Measurements from ENCODE around the gene CPZ. TPM values are rescaled to one million over a fixed set of nuclear protein-coding genes. Genes with fewer than 3 reads are reported as not detected.

CPZ gene
- total and polyA plus RNA-seq, 10 of the 15 experiments (the other 5 are each of a cell fraction or from before 2014, with no cell fraction given), result not detected

DNA sequence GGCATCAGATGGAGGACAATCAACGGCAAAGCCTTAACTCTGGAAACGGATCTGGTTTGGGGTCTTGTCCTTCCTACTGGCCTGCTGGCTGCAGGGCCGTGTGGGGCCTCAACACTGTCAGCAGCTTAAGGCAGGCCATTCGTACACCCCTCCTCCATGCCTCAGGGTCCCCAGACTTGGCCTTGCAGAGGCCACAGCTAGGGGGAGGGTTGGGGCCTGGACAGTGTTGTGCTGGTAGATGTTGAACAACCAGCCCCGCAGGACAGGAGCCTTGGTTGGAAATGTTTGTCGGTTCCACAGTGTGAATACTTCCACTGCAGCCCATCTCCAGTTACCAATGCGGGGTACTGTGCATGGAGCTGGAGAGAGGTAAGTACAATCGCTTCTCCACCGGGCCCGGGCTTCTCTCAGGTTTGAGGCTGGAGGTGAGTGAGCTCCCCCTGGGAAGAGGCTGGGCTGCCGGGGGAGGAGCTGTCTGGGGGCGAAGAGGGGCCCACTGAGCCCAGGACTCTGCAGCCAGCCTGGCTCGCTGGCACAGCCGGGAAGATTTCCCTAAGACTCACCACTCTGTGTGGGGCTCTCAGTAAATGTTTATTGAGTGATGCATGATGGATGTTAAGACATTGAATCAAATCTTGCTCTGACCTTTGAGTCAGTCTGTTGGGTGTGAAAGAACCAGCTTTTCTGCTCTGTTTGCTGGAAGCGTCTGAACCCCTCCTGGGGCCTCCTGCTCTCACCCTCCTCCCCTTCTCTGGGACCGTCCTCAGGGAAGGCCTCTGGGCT is 32.1 kb upstream of the CPZ start:
- H3K4me1 ChIP-seq (ENCODE audit: control insufficient read depth, insufficient read depth, low read length), result no peaks in the 10 kb centered on the region
- ChIA-PET SMC1A (ENCODE audit: uncharacterized antibody, unreplicated experiment) (no interaction called here), CTCF (no interaction called here), RAD21 (ENCODE audit: unreplicated experiment) (interaction anchor here (0.6 kb wide), 1 partner anchor 134 kb away, joined by 3 read pairs; no protein-coding TSS in a partner anchor), POLR2A (no interaction called here)
- no peak overlapping the region for H3K4me3 ChIP-seq
- ATAC-seq, result no peak
- no peak overlapping the region for H3K27ac ChIP-seq (ENCODE audit: control insufficient read depth, insufficient read depth)
- in situ Hi-C loops (cut with MboI), result no loop called here
- no TSS peak for BruUV-seq (replicated peaks)
- H3K27me3 ChIP-seq (replicated peaks in 1 of 2; ENCODE audit: control insufficient read depth in 2 of 2, insufficient read depth in 2 of 2, low read length in 1 of 2), result no peaks in the 10 kb centered on the region
- H3K36me3 ChIP-seq (ENCODE audit: control insufficient read depth in 2 of 2, insufficient read depth in 2 of 2, low read length in 1 of 2), result no peaks in the 10 kb centered on the region
- TF ChIP-seq ZZZ3 (IDR thresholded peaks at IDR 0.05; ENCODE audit: control insufficient read depth, insufficient read length, low read depth) (no peak), RAD51 (IDR thresholded peaks at IDR 0.05) (no peak), MEF2A (IDR thresholded peaks at IDR 0.05; ENCODE audit: insufficient read depth, low read depth, low read length) (no peak), NFIC (IDR thresholded peaks at IDR 0.05; ENCODE audit: low read depth, low read length) (no peak), NR2C1 (IDR thresholded peaks at IDR 0.05) (no peak)
- H3K4me2 ChIP-seq (ENCODE audit: control insufficient read depth, insufficient read depth), result no peak overlapping the region
- FAIRE-seq, result no peak
- H2AFZ ChIP-seq (ENCODE audit: control insufficient read depth, low read depth, low read length), result no peak overlapping the region
- H4K20me1 ChIP-seq (ENCODE audit: control insufficient read depth, insufficient read depth), result no peaks in the 10 kb centered on the region
- 48% methylated on average over 16 of the region's 16 CpGs for WGBS (ENCODE audit: insufficient coverage, insufficient replicate concordance, low lambda C conversion rate, missing lambda C conversion rate)
- H3K79me2 ChIP-seq (ENCODE audit: control insufficient read depth, insufficient read depth, low read length), result no peaks in the 10 kb centered on the region
- H3K9ac ChIP-seq (ENCODE audit: control insufficient read depth, insufficient read depth, low read length), result no peak overlapping the region
- H3K9me3 ChIP-seq (replicated peaks; ENCODE audit: control insufficient read depth, insufficient read depth, low read length), result no peaks in the 10 kb centered on the region
- intact Hi-C loops (cut with micrococcal nuclease; ENCODE audit: unreplicated experiment), result no loop called here
- DNase-seq (ENCODE audit: low read depth, low spot score), result no peak

DNA sequence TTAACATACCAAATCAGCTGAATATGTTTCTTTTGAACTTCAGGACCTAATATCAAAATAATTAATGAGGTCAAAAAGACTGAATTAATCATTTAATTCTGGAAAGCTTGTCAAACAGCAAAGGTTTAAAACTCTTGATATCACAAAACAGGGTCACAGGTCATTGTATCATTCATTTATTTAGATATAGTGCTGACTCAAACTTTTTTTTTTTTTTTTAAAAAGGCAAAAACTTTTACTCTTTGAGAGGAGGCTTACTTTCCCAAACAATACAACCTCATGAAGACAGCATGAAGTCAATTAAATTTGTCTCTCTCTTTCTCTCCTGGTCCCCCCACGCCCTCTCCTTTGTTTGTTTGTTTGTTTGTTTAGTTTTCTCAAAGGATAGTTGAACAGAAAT is 28.0 kb upstream of the CPZ start:
- 0% methylated on average over 1 of the region's 1 CpG for WGBS (ENCODE audit: insufficient coverage, insufficient replicate concordance, low lambda C conversion rate, missing lambda C conversion rate)
- in situ Hi-C loops (cut with MboI) (no loop called here), intact Hi-C loops (cut with micrococcal nuclease; ENCODE audit: unreplicated experiment) (no loop called here)
- RAD21 ChIA-PET (ENCODE audit: unreplicated experiment), result no interaction called here
- ATAC-seq (no peak), DNase-seq (ENCODE audit: low read depth, low spot score) (no peak), FAIRE-seq (no peak)
- POLR2A ChIA-PET, result no interaction called here
- TF ChIP-seq, protein P1, sequence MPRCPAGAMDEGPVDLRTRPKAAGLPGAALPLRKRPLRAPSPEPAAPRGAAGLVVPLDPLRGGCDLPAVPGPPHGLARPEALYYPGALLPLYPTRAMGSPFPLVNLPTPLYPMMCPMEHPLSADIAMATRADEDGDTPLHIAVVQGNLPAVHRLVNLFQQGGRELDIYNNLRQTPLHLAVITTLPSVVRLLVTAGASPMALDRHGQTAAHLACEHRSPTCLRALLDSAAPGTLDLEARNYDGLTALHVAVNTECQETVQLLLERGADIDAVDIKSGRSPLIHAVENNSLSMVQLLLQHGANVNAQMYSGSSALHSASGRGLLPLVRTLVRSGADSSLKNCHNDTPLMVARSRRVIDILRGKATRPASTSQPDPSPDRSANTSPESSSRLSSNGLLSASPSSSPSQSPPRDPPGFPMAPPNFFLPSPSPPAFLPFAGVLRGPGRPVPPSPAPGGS (IDR thresholded peaks at IDR 0.05; ENCODE audit: borderline replicate concordance, insufficient read depth, low read depth, low read length, poor library complexity, severe bottlenecking), result no peak
- no peak for TF ChIP-seq BACH1 (IDR thresholded peaks at IDR 0.05; ENCODE audit: borderline replicate concordance)
- H3K9ac ChIP-seq (ENCODE audit: control insufficient read depth, insufficient read depth, low read length), result no peak overlapping the region
- no peak overlapping the region for H2AFZ ChIP-seq (ENCODE audit: control insufficient read depth, low read depth, low read length)
- H3K27me3 ChIP-seq (replicated peaks in 1 of 2; ENCODE audit: control insufficient read depth in 2 of 2, insufficient read depth in 2 of 2, low read length in 1 of 2), result no peaks in the 10 kb centered on the region
- H3K27ac ChIP-seq (ENCODE audit: control insufficient read depth, insufficient read depth), result no peak overlapping the region
- CTCF ChIA-PET, result no interaction called here
- no peaks in the 10 kb centered on the region for H3K36me3 ChIP-seq (ENCODE audit: control insufficient read depth in 2 of 2, insufficient read depth in 2 of 2, low read length in 1 of 2)
- H3K4me3 ChIP-seq, result no peak overlapping the region
- no peaks in the 10 kb centered on the region for H3K4me1 ChIP-seq (ENCODE audit: control insufficient read depth, insufficient read depth, low read length)
- H4K20me1 ChIP-seq (ENCODE audit: control insufficient read depth, insufficient read depth), result no peaks in the 10 kb centered on the region
- SMC1A ChIA-PET (ENCODE audit: uncharacterized antibody, unreplicated experiment), result no interaction called here
- H3K79me2 ChIP-seq (ENCODE audit: control insufficient read depth, insufficient read depth, low read length), result no peaks in the 10 kb centered on the region
- no TSS peak for BruUV-seq (replicated peaks)
- H3K9me3 ChIP-seq (replicated peaks; ENCODE audit: control insufficient read depth, insufficient read depth, low read length), result no peaks in the 10 kb centered on the region
- no peak overlapping the region for H3K4me2 ChIP-seq (ENCODE audit: control insufficient read depth, insufficient read depth)

Data from GM12878 (cell line).